Adrenal gland (tissue), 12 donors: Measurements from ENCODE around the gene CCDC187. TPM values are rescaled to one million over a fixed set of nuclear protein-coding genes. Genes with fewer than 3 reads are reported as not detected.

Experiments
- DNase-seq, 7 donors: peaks; one replicate each; pipeline ENCODE4 v3.0.0-alpha.2; 2019 to 2020
- H3K27ac ChIP-seq, 5 donors: fragments of 200-600 bp; sonication (generic) in 4 of 5; 1 replicate in 3 of 5; 2 replicates in 2 of 5; pipeline versions ENCODE4 v1.5.1 to v1.8.0; 2016 to 2020; ENCODE audit warnings: mild to moderate bottlenecking in 1 of 5
- H3K27me3 ChIP-seq: fragments of 200-600 bp; 2 replicates; pipeline ENCODE4 v1.8.0; 2021
- H3K36me3 ChIP-seq, 2 donors: fragments of 200-600 bp; replicated peaks in 1 of 2; 1 replicate in 1 of 2; 2 replicates in 1 of 2; pipeline versions ENCODE4 v1.5.1 to v1.8.0; 2018 to 2022
- H3K4me1 ChIP-seq, 2 donors: fragments of 200-600 bp; replicated peaks in 1 of 2; 1 replicate in 1 of 2; 2 replicates in 1 of 2; pipeline versions ENCODE4 v1.5.1 to v1.8.0; 2018 to 2021
- H3K4me3 ChIP-seq, 4 donors: fragments of 200-600 bp; sonication (generic) in 3 of 4; one replicate each; pipeline ENCODE4 v1.5.1; 2016 to 2018
- H3K9me3 ChIP-seq, 3 donors: fragments of 200-600 bp; sonication (generic) in 1 of 3; replicated peaks in 1 of 3; 1 replicate in 2 of 3; 2 replicates in 1 of 3; pipeline versions ENCODE4 v1.5.1 to v1.8.0; 2016 to 2021
- POLR2A ChIP-seq, 2 donors: fragments of 450-650 bp; IDR thresholded peaks; one replicate each; pipeline ENCODE4 v1.6.1; 2017; ENCODE audit warnings: antibody characterized with exemption in 2 of 2, mild to moderate bottlenecking in 2 of 2, moderate library complexity in 1 of 2
- WGBS, 4 donors: extraction: QIAGEN DNeasy Blood & Tissue Kit in 2 of 4; methylation state at CpG; one replicate each; pipeline versions ENCODE4 v1.1.5 to v1.1.7; 2013 to 2017; 5-methylcytosine and 5-hydroxymethylcytosine counted together
- intact Hi-C, 2 donors: fragments of 100-400 bp; cut with DNase I; formaldehyde crosslinking; loops; one replicate each; pipeline versions ENCODE4 v1.14.1 to v1.15.0; 2022 to 2023
- polyA plus RNA-seq, 3 donors: library from polyadenylated mRNA; stranded (reverse); fragments of 200-250 nt in 2 of 3; fragments of 350-450 nt in 1 of 3; fragmentation: Illumina TruSeq in 1 of 3; extraction: RNeasy Lipid Tissue Mini Kit (QIAGEN cat#74804) in 1 of 3; gene quantifications; one replicate each; pipeline ENCODE4 v1.2.3, GENCODE V29; 2013 to 2014
- total RNA-seq, 9 donors: library from RNA; depleted of rRNA in 4 of 9; stranded (reverse); fragments of >200 nt in 4 of 9; fragments of 120-200 nt in 1 of 9; fragmentation: NEBNext Ultra II Directional in 1 of 9; extraction: Animal tissue kit (Norgen Biotek cat#: 25700) in 1 of 9; gene quantifications; one replicate each; pipeline versions ENCODE4 v1.1.0 to v1.2.4, GENCODE V29; 2013 to 2023
- TF ChIP-seq, protein P1 (sequence below), 6 experiments: fragments of 450-650 bp in 4 of 6; fragments of 200-600 bp in 2 of 6; sonication (generic) in 1 of 6; IDR thresholded peaks; 1 replicate in 5 of 6; 2 replicates in 1 of 6; pipeline versions ENCODE4 v1.5.1 to v1.8.0; 2016 to 2021; ENCODE audit warnings: antibody characterized with exemption in 6 of 6, mild to moderate bottlenecking in 2 of 6, moderate library complexity in 1 of 6
- donor health status: healthy with polysubstance abuse.
- donor health status: Bipolar disorder and iron deficiency.
- donor health status: DM: yes; HTN: yes; CAD: no.
- donor health status: DM: no; HTN: no; CAD: no.
- donor health status: DM: no; HTN: no; CAD: no.
- donor health status: DM: yes; HTN: yes; CAD: no.

CCDC187 gene
- total and polyA plus RNA-seq, 12 donors = under 0.01 to 0.44 (median 0.08) TPM; not detected in 1

DNA sequence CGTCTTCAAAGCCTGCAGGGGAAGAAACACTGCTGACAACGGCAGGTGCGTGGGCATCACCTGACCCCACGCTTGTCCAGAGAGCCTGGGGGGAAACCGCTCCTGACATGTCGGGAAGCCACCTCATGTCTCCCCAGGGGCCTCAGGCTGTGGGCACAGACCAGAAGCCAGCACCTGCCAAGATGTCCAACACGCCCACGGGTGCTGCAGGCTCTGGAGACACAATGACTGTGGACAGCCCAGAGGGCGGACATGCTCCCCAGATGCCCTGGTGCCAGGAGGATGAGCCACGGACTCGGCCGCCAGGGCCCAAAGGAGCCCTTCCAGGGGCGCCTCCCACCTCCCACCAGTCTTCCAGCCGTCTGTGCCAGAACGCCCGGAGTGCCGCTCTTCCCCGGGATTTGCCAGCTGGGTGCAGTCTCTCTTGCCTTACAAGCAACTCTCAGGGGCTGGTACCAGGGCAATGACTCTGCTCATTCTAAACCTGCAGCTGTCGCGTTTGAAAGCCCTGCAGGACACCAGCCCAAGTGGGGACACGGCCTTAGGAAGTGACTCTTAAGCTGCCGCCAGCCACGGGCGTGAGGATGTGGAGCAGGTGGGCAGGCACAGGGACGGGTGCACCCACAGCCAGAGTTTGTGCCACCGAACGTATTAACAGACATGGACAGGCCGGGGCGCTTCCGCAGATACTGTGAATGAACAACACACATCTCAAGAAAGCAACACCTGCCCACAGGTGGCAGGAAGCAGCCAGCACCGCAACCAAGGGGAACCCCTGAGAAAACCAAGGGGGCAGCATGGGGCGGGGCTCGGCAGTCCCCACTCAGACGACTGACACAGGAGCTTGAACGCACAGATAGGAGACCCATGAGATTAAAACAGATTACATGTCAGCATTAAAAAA lies 92.2 kb downstream of the CCDC187 start:
- H3K27ac ChIP-seq = no peak overlapping the region
- 93 to 97% (median 95%) methylated on average over 30 to 35 of the region's 35 CpGs for WGBS, 4 donors
- intact Hi-C loops = no loop called here
- H3K36me3 ChIP-seq = peaks cover 0 to 11% of the 10 kb centered on the region in 2 donors
- H3K4me3 ChIP-seq = no peak overlapping the region
- no peak for DNase-seq
- H3K4me1 ChIP-seq = no peaks in the 10 kb centered on the region
- peaks cover 0 to 6% (median 0%) of the 10 kb centered on the region in 3 donors for H3K9me3 ChIP-seq
- no peaks in the 10 kb centered on the region for H3K27me3 ChIP-seq
- no peak for TF ChIP-seq POLR2A (IDR thresholded peaks at IDR 0.05)
- TF ChIP-seq, protein P1, sequence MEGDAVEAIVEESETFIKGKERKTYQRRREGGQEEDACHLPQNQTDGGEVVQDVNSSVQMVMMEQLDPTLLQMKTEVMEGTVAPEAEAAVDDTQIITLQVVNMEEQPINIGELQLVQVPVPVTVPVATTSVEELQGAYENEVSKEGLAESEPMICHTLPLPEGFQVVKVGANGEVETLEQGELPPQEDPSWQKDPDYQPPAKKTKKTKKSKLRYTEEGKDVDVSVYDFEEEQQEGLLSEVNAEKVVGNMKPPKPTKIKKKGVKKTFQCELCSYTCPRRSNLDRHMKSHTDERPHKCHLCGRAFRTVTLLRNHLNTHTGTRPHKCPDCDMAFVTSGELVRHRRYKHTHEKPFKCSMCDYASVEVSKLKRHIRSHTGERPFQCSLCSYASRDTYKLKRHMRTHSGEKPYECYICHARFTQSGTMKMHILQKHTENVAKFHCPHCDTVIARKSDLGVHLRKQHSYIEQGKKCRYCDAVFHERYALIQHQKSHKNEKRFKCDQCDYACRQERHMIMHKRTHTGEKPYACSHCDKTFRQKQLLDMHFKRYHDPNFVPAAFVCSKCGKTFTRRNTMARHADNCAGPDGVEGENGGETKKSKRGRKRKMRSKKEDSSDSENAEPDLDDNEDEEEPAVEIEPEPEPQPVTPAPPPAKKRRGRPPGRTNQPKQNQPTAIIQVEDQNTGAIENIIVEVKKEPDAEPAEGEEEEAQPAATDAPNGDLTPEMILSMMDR (IDR thresholded peaks at IDR 0.05) = no peak

DNA sequence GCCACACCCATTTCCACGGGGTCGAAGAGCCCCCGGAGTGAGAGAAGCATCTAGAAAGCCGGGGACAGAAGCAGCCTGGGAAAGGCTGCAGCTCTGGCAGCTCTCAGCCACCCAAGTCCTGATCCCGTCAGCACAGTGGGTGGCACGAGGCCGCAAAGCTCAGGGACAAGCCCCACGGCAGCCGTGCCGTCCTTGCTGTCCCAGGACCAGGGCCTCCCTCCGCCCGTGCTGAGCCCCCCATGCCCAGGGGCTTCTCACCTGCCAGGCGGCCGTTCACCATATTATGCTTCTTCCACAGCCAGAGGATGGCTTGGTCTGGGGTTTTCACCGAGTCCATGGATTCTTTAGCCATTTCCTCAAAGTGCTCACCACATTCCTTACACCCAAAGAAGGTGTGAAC lies 92.9 kb downstream of the CCDC187 start:
- Histone ChIP-seq H3K27ac (no peak overlapping the region), H3K27me3 (no peaks in the 10 kb centered on the region), H3K4me1 (no peaks in the 10 kb centered on the region), H3K9me3 (peaks cover 0 to 6% (median 0%) of the 10 kb centered on the region in 3 donors), H3K36me3 (peaks cover 0 to 7% of the 10 kb centered on the region in 2 donors), H3K4me3 (no peak overlapping the region)
- intact Hi-C loops = no loop called here
- WGBS, 4 donors = 94 to 96% (median 95%) methylated on average over 6 to 15 of the region's 15 CpGs
- TF ChIP-seq POLR2A (IDR thresholded peaks at IDR 0.05) = no peak
- TF ChIP-seq, protein P1 (IDR thresholded peaks at IDR 0.05) = no peak
- no peak for DNase-seq

DNA sequence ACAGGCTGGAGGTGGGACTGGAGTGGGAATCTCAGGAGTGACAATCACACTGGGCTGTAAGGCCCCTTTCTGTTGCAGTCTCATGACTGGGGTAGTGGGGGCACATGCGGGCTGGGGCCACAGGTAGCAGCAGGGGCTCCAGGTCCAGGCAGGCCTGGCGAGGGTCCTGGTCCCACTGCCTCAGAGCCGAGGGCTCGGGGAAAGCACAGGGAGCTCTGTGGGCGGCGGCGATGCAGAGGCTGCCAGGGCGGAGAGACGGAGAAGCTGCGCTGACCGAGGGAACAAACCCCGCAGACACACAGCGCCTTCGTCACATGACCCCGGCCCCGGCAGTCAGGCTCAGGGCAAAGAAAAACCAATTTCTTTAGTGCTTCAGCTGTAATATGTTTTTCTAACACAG lies 93.6 kb downstream of the CCDC187 start:
- Histone ChIP-seq H3K4me3 (no peak overlapping the region), H3K27ac (no peak overlapping the region), H3K9me3 (peaks cover 0 to 6% (median 0%) of the 10 kb centered on the region in 3 donors), H3K36me3 (peaks cover 0 to 5% of the 10 kb centered on the region in 2 donors), H3K27me3 (peaks cover under 1% of the 10 kb centered on the region), H3K4me1 (no peaks in the 10 kb centered on the region)
- intact Hi-C loops = no loop called here
- WGBS, 4 donors = 95 to 98% (median 96%) methylated on average over 13 to 16 of the region's 16 CpGs
- TF ChIP-seq POLR2A (IDR thresholded peaks at IDR 0.05) = no peak
- TF ChIP-seq, protein P1 (IDR thresholded peaks at IDR 0.05) = no peak
- DNase-seq = no peak

DNA sequence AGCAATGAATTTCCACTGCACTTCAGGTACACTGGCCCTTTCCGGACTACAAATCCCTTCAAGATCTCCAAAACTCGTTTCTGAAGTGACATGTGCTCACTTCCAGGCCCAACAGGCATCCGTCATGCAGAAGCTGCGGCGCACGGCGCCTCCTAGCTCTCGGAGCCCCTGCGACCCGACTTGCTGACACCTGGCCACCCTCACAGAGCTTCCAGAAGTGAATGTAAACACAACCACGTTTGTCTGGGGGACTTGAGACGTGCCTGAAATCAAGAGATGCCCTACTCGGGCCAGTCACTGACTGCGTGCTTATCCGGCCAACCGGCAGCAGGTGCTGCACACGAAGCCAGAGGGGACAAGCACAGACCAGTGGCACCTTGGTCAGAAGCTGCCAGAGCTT lies 94.1 kb downstream of the CCDC187 start:
- no peaks in the 10 kb centered on the region for H3K4me1 ChIP-seq
- no peak overlapping the region for H3K27ac ChIP-seq
- H3K36me3 ChIP-seq = peaks cover 0 to 2% of the 10 kb centered on the region in 2 donors
- H3K9me3 ChIP-seq = peaks cover 0 to 6% (median 0%) of the 10 kb centered on the region in 3 donors
- DNase-seq = no peak
- 80 to 87% (median 84%) methylated on average over 11 to 17 of the region's 17 CpGs for WGBS, 4 donors
- intact Hi-C loops = no loop called here
- no peak for TF ChIP-seq POLR2A (IDR thresholded peaks at IDR 0.05)
- TF ChIP-seq, protein P1 (IDR thresholded peaks at IDR 0.05) = no peak
- no peak overlapping the region for H3K4me3 ChIP-seq
- H3K27me3 ChIP-seq = peaks cover 5% of the 10 kb centered on the region
